Keratinocyte (primary cell): ENCODE results near the gene SPRY1. TPM values are rescaled to one million over a fixed set of nuclear protein-coding genes. Genes with fewer than 3 reads are reported as not detected.

Experiments
- DNase-seq: peaks from one replicate; pipeline ENCODE4 v3.0.0-alpha.2; 2011; ENCODE audit warnings: low read depth, missing footprints, low spot score
- FAIRE-seq: peaks from 2 replicates; lab custom pipeline; 2011; peaks lifted over from hg19 to GRCh38; lab: Jason Lieb, UNC
- H2AFZ ChIP-seq: 2 replicates; pipeline ENCODE4 v1.6.0; 2012; ENCODE audit warnings: low read length, control low read depth, inconsistent platforms; ENCODE audit not compliant: control insufficient read depth
- H3K27ac ChIP-seq: 2 replicates; pipeline ENCODE4 v1.5.1; 2011; ENCODE audit warnings: low read length; ENCODE audit not compliant: control insufficient read depth, insufficient read depth
- H3K27me3 ChIP-seq: 3 replicates; pipeline ENCODE4 v1.6.0; 2011; ENCODE audit warnings: low read length; ENCODE audit not compliant: control insufficient read depth, insufficient read depth; ENCODE audit errors: extremely low read depth
- H3K36me3 ChIP-seq, 2 experiments: 2 replicates in 1 of 2; 3 replicates in 1 of 2; pipeline ENCODE4 v1.5.1; 2011; ENCODE audit warnings: low read length in 2 of 2, mild to moderate bottlenecking in 1 of 2; ENCODE audit not compliant: control insufficient read depth in 2 of 2, insufficient read depth in 2 of 2; ENCODE audit errors: extremely low read depth in 1 of 2
- H3K4me1 ChIP-seq: 3 replicates; pipeline ENCODE4 v1.5.1; 2011; ENCODE audit warnings: low read length; ENCODE audit not compliant: control insufficient read depth, insufficient read depth; ENCODE audit errors: extremely low read depth
- H3K4me2 ChIP-seq: 3 replicates; pipeline ENCODE4 v1.6.0; 2011; ENCODE audit warnings: low read depth, low read length; ENCODE audit not compliant: control insufficient read depth, insufficient read depth; ENCODE audit errors: extremely low read depth
- H3K4me3 ChIP-seq, 3 experiments: fragments of 200-600 bp in 1 of 3; sonication (generic) in 1 of 3; 2 replicates in 2 of 3; 3 replicates in 1 of 3; pipeline ENCODE4 v1.5.1; 2011 to 2016; ENCODE audit warnings: low read length in 3 of 3, mild to moderate bottlenecking in 3 of 3, control low read depth in 2 of 3, inconsistent platforms in 1 of 3, low read depth in 1 of 3, mixed read lengths in 1 of 3, mixed run types in 1 of 3, moderate library complexity in 1 of 3; ENCODE audit not compliant: control insufficient read depth in 2 of 3, insufficient read depth in 2 of 3; ENCODE audit errors: extremely low read depth in 1 of 3
- H3K79me2 ChIP-seq: 2 replicates; pipeline ENCODE4 v1.6.0; 2012; ENCODE audit warnings: low read length; ENCODE audit not compliant: control insufficient read depth, insufficient read depth
- H3K9ac ChIP-seq: 3 replicates; pipeline ENCODE4 v1.6.0; 2011; ENCODE audit warnings: low read length; ENCODE audit not compliant: control insufficient read depth, insufficient read depth; ENCODE audit errors: extremely low read depth
- H3K9me1 ChIP-seq: 3 replicates; pipeline ENCODE4 v1.6.0; 2011; ENCODE audit warnings: low read length; ENCODE audit not compliant: control insufficient read depth, insufficient read depth; ENCODE audit errors: extremely low read depth
- H3K9me3 ChIP-seq: 2 replicates; pipeline ENCODE4 v1.5.1; 2012; ENCODE audit warnings: low read depth, low read length; ENCODE audit not compliant: control insufficient read depth
- H4K20me1 ChIP-seq: 3 replicates; pipeline ENCODE4 v1.6.0; 2011; ENCODE audit warnings: low read length; ENCODE audit not compliant: control insufficient read depth, insufficient read depth; ENCODE audit errors: extremely low read depth
- EZH2 ChIP-seq: IDR thresholded peaks from one replicate; pipeline ENCODE4 v1.6.1; 2012; ENCODE audit warnings: inconsistent platforms, mild to moderate bottlenecking, low read length, moderate library complexity
- dilution Hi-C: fragments of 300-500 bp; cut with MboI; formaldehyde crosslinking; loops from one replicate; pipeline ENCODE4 v1.7.0; 2020; ENCODE audit warnings: low sequenced_read_pairs; ENCODE audit not compliant: extremely low pct_ligation_motif_present
- polyA plus RNA-seq, 5 experiments: library from polyadenylated mRNA; depleted of rRNA in 3 of 5; stranded (reverse) in 3 of 5; stranded (forward) in 1 of 5; unstranded in 1 of 5; fragments of >200 nt; gene quantifications; 1 replicate in 1 of 5; 2 replicates in 3 of 5; 3 replicates in 1 of 5; pipeline versions ENCODE4 v1.2.1 to v1.2.3, GENCODE V29; 2011 to 2012; ENCODE audit warnings: missing spikeins in 2 of 5, low read depth in 1 of 5, low replicate concordance in 1 of 5
- TF ChIP-seq, protein P1 (sequence below), 3 experiments: IDR thresholded peaks in 1 of 3; conservative IDR thresholded peaks in 1 of 3; optimal IDR thresholded peaks in 1 of 3; 2 replicates in 2 of 3; 3 replicates in 1 of 3; pipeline versions ENCODE3 to v1.5.1; 2011; ENCODE audit warnings: low read length in 3 of 3, mild to moderate bottlenecking in 3 of 3, moderate library complexity in 2 of 3, control low read depth in 1 of 3, inconsistent platforms in 1 of 3; ENCODE audit not compliant: insufficient read depth in 2 of 3; ENCODE audit errors: extremely low read depth in 1 of 3

Gene SPRY1
- polyA plus RNA-seq, 1 donor (not counting 4 experiments of a cell fraction or from before 2014, with no cell fraction given), result 3.6 TPM

DNA sequence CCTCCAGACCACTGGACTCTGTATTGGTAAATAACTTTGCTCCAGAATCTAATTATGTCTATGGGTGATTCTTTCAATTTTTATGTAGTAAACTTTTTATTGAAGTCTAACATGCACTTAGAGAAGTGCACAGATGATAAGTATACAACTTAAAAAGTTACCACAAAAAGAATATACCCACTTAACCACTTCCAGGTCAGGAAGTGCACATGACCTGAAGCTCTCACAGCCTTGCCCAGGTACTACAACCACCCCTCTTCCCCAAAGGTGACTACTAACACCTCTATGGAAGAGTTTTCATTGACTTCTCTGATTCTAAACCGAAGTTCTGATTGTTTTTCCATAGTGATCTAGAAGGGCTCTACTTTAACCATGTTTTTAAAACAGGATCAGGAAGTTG lies 43.6 kb upstream of the SPRY1 start:
- Histone ChIP-seq H3K36me3 (no peaks in the 10 kb centered on the region), H3K27ac (no peak overlapping the region), H3K9ac (no peak overlapping the region), H3K4me1 (peaks cover 28% of the 10 kb centered on the region), H4K20me1 (no peaks in the 10 kb centered on the region), H3K4me3 (peak overlapping the region in 1 of 3 experiments; percentile 36), H3K4me2 (peak overlapping the region; percentile 65), H3K79me2 (no peaks in the 10 kb centered on the region), H3K9me1 (no peaks in the 10 kb centered on the region), H3K27me3 (no peaks in the 10 kb centered on the region), H3K9me3 (no peaks in the 10 kb centered on the region), H2AFZ (no peak overlapping the region)
- dilution Hi-C loops, result no loop called here
- TF ChIP-seq EZH2, result no peak
- TF ChIP-seq, protein P1, sequence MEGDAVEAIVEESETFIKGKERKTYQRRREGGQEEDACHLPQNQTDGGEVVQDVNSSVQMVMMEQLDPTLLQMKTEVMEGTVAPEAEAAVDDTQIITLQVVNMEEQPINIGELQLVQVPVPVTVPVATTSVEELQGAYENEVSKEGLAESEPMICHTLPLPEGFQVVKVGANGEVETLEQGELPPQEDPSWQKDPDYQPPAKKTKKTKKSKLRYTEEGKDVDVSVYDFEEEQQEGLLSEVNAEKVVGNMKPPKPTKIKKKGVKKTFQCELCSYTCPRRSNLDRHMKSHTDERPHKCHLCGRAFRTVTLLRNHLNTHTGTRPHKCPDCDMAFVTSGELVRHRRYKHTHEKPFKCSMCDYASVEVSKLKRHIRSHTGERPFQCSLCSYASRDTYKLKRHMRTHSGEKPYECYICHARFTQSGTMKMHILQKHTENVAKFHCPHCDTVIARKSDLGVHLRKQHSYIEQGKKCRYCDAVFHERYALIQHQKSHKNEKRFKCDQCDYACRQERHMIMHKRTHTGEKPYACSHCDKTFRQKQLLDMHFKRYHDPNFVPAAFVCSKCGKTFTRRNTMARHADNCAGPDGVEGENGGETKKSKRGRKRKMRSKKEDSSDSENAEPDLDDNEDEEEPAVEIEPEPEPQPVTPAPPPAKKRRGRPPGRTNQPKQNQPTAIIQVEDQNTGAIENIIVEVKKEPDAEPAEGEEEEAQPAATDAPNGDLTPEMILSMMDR (optimal IDR thresholded peaks at IDR 0.05 in 1 of 3, IDR thresholded peaks at IDR 0.05 in 1 of 3, conservative IDR thresholded peaks at IDR 0.05 in 1 of 3; ENCODE audit: extremely low read depth in 1 of 3, insufficient read depth in 2 of 3, low read length in 3 of 3), result no peak
- DNase-seq, result no peak
- FAIRE-seq, result no peak

DNA sequence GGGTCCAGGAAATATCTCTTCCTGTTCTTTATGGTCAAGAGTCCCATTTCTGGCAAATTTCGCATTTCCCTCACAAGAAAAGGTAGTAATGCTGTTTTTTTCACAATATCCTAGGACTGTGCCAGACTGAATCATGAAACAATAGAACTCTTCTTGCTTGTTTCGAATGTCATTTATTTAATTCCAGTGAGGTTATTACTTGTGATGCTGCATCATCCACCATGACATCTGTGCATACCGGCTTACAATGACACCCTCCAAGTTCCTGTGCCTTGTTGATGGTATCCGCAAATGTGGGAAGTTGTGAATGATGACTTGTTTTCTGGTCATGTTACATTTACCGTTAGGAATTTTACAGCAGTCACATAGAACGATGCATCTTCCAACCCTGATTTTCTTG lies 42.9 kb upstream of the SPRY1 start:
- DNase-seq (no peak), FAIRE-seq (no peak)
- Histone ChIP-seq H3K4me1 (peaks cover 28% of the 10 kb centered on the region), H3K27me3 (no peaks in the 10 kb centered on the region), H3K4me2 (no peak overlapping the region), H3K27ac (no peak overlapping the region), H3K4me3 (no peak overlapping the region), H2AFZ (no peak overlapping the region), H3K79me2 (no peaks in the 10 kb centered on the region), H3K9me3 (no peaks in the 10 kb centered on the region), H3K9me1 (no peaks in the 10 kb centered on the region), H3K9ac (no peak overlapping the region), H3K36me3 (no peaks in the 10 kb centered on the region), H4K20me1 (no peaks in the 10 kb centered on the region)
- dilution Hi-C loops, result no loop called here
- TF ChIP-seq EZH2, result no peak

DNA sequence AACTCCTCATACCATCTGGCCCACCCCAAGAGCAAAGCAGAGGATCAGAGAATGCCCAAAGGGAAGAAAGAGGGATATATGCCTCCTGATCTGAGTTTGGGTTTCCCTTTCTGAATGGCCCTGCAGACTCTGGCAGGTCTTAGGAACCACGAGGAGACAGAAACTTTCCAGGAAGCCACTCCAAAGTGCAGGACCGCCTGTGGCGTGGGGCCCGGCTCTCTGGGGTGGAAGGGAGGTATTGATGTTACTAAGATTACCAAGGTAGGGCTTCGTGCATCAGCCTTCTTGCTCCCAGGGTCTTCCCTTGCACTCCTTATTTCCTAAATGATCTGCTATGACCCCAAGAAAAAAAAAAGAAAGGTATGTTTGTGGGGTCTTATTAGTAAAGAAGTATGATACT lies 41.9 kb upstream of the SPRY1 start:
- H3K79me2 ChIP-seq, result no peaks in the 10 kb centered on the region
- H4K20me1 ChIP-seq, result no peaks in the 10 kb centered on the region
- TF ChIP-seq EZH2, result no peak
- TF ChIP-seq, protein P1 (optimal IDR thresholded peaks at IDR 0.05 in 1 of 3, IDR thresholded peaks at IDR 0.05 in 1 of 3, conservative IDR thresholded peaks at IDR 0.05 in 1 of 3; ENCODE audit: extremely low read depth in 1 of 3, insufficient read depth in 2 of 3, low read length in 3 of 3), result no peak
- H2AFZ ChIP-seq, result no peak overlapping the region
- no peak overlapping the region for H3K27ac ChIP-seq
- DNase-seq (no peak), FAIRE-seq (no peak)
- H3K4me1 ChIP-seq, result peaks cover 28% of the 10 kb centered on the region
- H3K9me1 ChIP-seq, result no peaks in the 10 kb centered on the region
- no peaks in the 10 kb centered on the region for H3K27me3 ChIP-seq
- dilution Hi-C loops, result no loop called here
- H3K36me3 ChIP-seq, result no peaks in the 10 kb centered on the region
- H3K4me3 ChIP-seq, result no peak overlapping the region
- no peak overlapping the region for H3K9ac ChIP-seq
- no peaks in the 10 kb centered on the region for H3K9me3 ChIP-seq
- no peak overlapping the region for H3K4me2 ChIP-seq
